Osteocyte (in vitro differentiated cells): Measurements from ENCODE around the gene CAT. TPM values are rescaled to one million over a fixed set of nuclear protein-coding genes. Genes with fewer than 3 reads are reported as not detected.

Experiments
- DNase-seq: peaks from one replicate; pipeline ENCODE4 v3.0.0; 2021; ENCODE audit warnings: mixed read lengths; ENCODE audit not compliant: unreplicated experiment; ENCODE audit errors: extremely low spot score
- H3K27ac Mint-ChIP-seq: one replicate; pipeline ENCODE4 v1.8.0; 2021; ENCODE audit warnings: mild to moderate bottlenecking, mixed read lengths; ENCODE audit not compliant: unreplicated experiment
- H3K27me3 Mint-ChIP-seq: one replicate; pipeline ENCODE4 v1.8.0; 2021; ENCODE audit warnings: mixed read lengths; ENCODE audit not compliant: unreplicated experiment
- H3K36me3 Mint-ChIP-seq: one replicate; pipeline ENCODE4 v1.8.0; 2021; ENCODE audit warnings: mixed read lengths; ENCODE audit not compliant: unreplicated experiment
- H3K4me1 Mint-ChIP-seq: one replicate; pipeline ENCODE4 v1.8.0; 2021; ENCODE audit warnings: mixed read lengths; ENCODE audit not compliant: unreplicated experiment
- H3K4me3 Mint-ChIP-seq: one replicate; pipeline ENCODE4 v1.8.0; 2021; ENCODE audit warnings: mild to moderate bottlenecking, moderate library complexity, mixed read lengths; ENCODE audit not compliant: unreplicated experiment
- H3K9me3 Mint-ChIP-seq: one replicate; pipeline ENCODE4 v1.8.0; 2021; ENCODE audit warnings: mixed read lengths; ENCODE audit not compliant: unreplicated experiment
- CTCF ChIP-seq: fragments of 200-600 bp; sonication (generic); IDR thresholded peaks from 2 replicates; pipeline ENCODE4 v1.5.0; 2021; ENCODE audit warnings: antibody characterized with exemption, mild to moderate bottlenecking, moderate library complexity
- total RNA-seq: library from RNA; stranded (reverse); gene quantifications from 2 replicates; pipeline ENCODE4 v1.2.1, GENCODE V29; 2021

The CAT gene
- total RNA-seq, 1 donor from 2014 or later: 22.4 TPM

DNA sequence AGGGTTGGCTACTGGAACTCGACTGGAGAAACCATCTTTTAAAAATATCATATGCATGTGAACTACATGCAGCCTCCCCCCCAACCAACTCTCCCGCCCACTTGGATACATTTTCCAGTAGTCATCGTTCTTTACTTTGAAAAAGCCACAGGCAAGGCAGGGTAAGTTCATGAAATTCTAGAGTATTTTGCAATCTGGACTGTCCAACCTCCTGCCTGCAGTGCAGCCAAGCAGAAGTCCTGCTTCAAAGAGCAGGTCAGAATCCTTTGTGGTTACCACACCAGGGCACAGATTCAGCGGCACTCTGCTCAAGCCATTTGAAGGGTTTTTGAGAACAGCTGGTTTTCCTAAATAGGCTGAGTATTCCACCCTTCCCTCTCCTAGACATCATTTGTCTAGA is 62.8 kb downstream of the CAT start:
- no peak for DNase-seq
- no peak overlapping the region for H3K4me3 Mint-ChIP-seq
- H3K9me3 Mint-ChIP-seq: no peaks in the 10 kb centered on the region
- peaks cover 9% of the 10 kb centered on the region for H3K4me1 Mint-ChIP-seq
- H3K27ac Mint-ChIP-seq: no peak overlapping the region
- H3K36me3 Mint-ChIP-seq: no peaks in the 10 kb centered on the region
- no peak for TF ChIP-seq CTCF
- peaks cover 7% of the 10 kb centered on the region for H3K27me3 Mint-ChIP-seq

GRCh38 chr11:34501949-34502348 is 63.2 kb downstream of the CAT start:
- Mint-ChIP-seq H3K9me3 (no peaks in the 10 kb centered on the region), H3K4me1 (peaks cover 9% of the 10 kb centered on the region), H3K27me3 (peaks cover 7% of the 10 kb centered on the region), H3K27ac (no peak overlapping the region), H3K4me3 (no peak overlapping the region), H3K36me3 (no peaks in the 10 kb centered on the region)
- DNase-seq: no peak
- TF ChIP-seq CTCF: no peak

GRCh38 chr11:34502949-34503348 is 64.2 kb downstream of the CAT start:
- Mint-ChIP-seq H3K9me3 (no peaks in the 10 kb centered on the region), H3K27ac (no peak overlapping the region), H3K4me3 (no peak overlapping the region), H3K27me3 (peaks cover 7% of the 10 kb centered on the region), H3K4me1 (peaks cover 9% of the 10 kb centered on the region), H3K36me3 (no peaks in the 10 kb centered on the region)
- no peak for DNase-seq
- TF ChIP-seq CTCF: no peak

DNA sequence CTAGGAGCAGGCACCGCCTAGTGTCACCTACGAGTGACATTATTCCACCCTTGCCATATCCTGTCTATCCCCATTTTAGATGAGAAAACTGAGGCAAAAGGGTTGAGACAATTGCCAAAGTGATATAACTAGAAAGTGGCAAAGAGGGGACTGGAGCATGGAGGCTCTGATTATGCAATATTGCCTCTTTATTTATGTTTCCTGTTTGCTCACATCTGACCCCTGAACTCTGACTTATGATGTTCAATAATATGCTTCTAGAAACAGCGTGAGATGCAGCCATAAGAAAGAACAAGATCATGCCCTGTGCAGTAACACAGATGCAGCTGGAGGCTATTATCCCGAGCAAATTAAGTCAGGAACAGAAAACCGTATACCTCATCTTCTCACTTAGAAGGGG is 67.1 kb downstream of the CAT start:
- no peaks in the 10 kb centered on the region for H3K9me3 Mint-ChIP-seq
- no peak overlapping the region for H3K4me3 Mint-ChIP-seq
- H3K27me3 Mint-ChIP-seq: no peaks in the 10 kb centered on the region
- peaks cover 9% of the 10 kb centered on the region for H3K4me1 Mint-ChIP-seq
- no peaks in the 10 kb centered on the region for H3K36me3 Mint-ChIP-seq
- no peak for TF ChIP-seq CTCF
- DNase-seq: no peak
- H3K27ac Mint-ChIP-seq: no peak overlapping the region

DNA sequence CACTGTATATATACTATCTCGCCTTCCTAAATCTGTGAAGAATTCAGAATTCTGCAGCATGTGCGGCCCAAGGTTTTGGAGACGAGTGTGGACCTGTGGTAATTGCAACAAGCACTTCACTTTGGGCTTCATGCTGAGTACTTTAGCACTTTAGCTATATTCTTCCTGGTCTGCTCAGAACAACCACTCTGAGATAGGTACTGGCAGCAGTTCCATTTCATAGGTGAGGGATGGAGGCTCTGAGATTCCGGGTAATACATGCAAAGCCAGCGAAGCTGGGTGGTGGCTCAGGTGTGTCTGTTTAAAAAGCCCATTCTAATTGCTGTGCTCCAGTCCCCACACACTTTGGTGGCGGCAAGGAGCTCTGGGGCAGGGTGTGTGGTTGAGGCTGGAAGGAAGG is 68.4 kb downstream of the CAT start:
- H3K36me3 Mint-ChIP-seq: no peaks in the 10 kb centered on the region
- no peak overlapping the region for H3K27ac Mint-ChIP-seq
- H3K4me1 Mint-ChIP-seq: no peaks in the 10 kb centered on the region
- H3K9me3 Mint-ChIP-seq: no peaks in the 10 kb centered on the region
- H3K4me3 Mint-ChIP-seq: no peak overlapping the region
- TF ChIP-seq CTCF: no peak
- DNase-seq: no peak
- H3K27me3 Mint-ChIP-seq: no peaks in the 10 kb centered on the region
